DND-41 (cell line): Measurements from ENCODE around the gene SLC22A7.

Experiments used
- EZH2 ChIP-seq: IDR thresholded peaks from 3 replicates; pipeline ENCODE4 v1.6.1; 2012; ENCODE audit warnings: borderline replicate concordance, low read depth, mild to moderate bottlenecking, moderate library complexity, low read length, inconsistent platforms; ENCODE audit not compliant: severe bottlenecking
- TF ChIP-seq, protein P1 (sequence below): IDR thresholded peaks from 2 replicates; pipeline ENCODE4 v1.5.1; 2012; ENCODE audit warnings: borderline replicate concordance, low read length, moderate library complexity, mild to moderate bottlenecking; ENCODE audit not compliant: poor library complexity, severe bottlenecking; ENCODE audit errors: extremely low read depth

- TF ChIP-seq, protein P1, sequence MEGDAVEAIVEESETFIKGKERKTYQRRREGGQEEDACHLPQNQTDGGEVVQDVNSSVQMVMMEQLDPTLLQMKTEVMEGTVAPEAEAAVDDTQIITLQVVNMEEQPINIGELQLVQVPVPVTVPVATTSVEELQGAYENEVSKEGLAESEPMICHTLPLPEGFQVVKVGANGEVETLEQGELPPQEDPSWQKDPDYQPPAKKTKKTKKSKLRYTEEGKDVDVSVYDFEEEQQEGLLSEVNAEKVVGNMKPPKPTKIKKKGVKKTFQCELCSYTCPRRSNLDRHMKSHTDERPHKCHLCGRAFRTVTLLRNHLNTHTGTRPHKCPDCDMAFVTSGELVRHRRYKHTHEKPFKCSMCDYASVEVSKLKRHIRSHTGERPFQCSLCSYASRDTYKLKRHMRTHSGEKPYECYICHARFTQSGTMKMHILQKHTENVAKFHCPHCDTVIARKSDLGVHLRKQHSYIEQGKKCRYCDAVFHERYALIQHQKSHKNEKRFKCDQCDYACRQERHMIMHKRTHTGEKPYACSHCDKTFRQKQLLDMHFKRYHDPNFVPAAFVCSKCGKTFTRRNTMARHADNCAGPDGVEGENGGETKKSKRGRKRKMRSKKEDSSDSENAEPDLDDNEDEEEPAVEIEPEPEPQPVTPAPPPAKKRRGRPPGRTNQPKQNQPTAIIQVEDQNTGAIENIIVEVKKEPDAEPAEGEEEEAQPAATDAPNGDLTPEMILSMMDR, result no peak
- TF ChIP-seq EZH2, result no peak
Observed at GRCh38 chr6:43253401-43253800, 44.7 kb upstream of the SLC22A7 start.
